HG03025 (cell line): ENCODE data around the gene PEAK3.

Source experiments
- ATAC-seq: cut with Tn5 transposase; IDR thresholded peaks from one replicate; pipeline ENCODE4 v1.9.1; 2021; ENCODE audit warnings: mild to moderate bottlenecking, moderate library complexity; ENCODE audit not compliant: unreplicated experiment, low FRiP score

PEAK3 gene

GRCh38 chr19:2282062-2282861 lies at the start of gene PEAK3:
Gene PEAK3, minus strand, starts transcription at chr19:2282175. Its CDS starts 1,244 bp downstream, at chr19:2280931.
- ATAC-seq = no peak

- no peak for ATAC-seq
These were observed 48.8 kb upstream of the PEAK3 start for GRCh38 chr19:2330632-2331284.

GRCh38 chr19:2330255-2330631 lies 48.3 kb upstream of the PEAK3 start:
- no peak for ATAC-seq

- no peak for ATAC-seq
These were observed 47.5 kb upstream of the PEAK3 start for GRCh38 chr19:2329501-2329916.

GRCh38 chr19:2329149-2329478 lies 47.1 kb upstream of the PEAK3 start:
- peak; percentile 3 for ATAC-seq

GRCh38 chr19:2328401-2329148 lies 46.6 kb upstream of the PEAK3 start, which contains the start of the genes LSM7 and SPPL2B:
Gene LSM7, minus strand, starts transcription at chr19:2328586. Its CDS starts 20 bp downstream, at chr19:2328566.
Gene SPPL2B, plus strand, starts transcription at chr19:2328684. Its CDS starts 26 bp downstream, at chr19:2328710.
- peak; percentile 51 for ATAC-seq

GRCh38 chr19:2327773-2328400 lies 45.9 kb upstream of the PEAK3 start:
- no peak for ATAC-seq

- no peak for ATAC-seq
These were observed 44.9 kb upstream of the PEAK3 start for GRCh38 chr19:2326699-2327360.

- no peak for ATAC-seq
These were observed 43.5 kb upstream of the PEAK3 start for GRCh38 chr19:2325281-2326046.

GRCh38 chr19:2324220-2324948 lies 42.4 kb upstream of the PEAK3 start:
- no peak for ATAC-seq

- ATAC-seq = no peak
These were observed 41.7 kb upstream of the PEAK3 start for GRCh38 chr19:2323707-2324106.

GRCh38 chr19:2321565-2322283 lies 39.7 kb upstream of the PEAK3 start:
- no peak for ATAC-seq

GRCh38 chr19:2320939-2321338 lies 39.0 kb upstream of the PEAK3 start:
- no peak for ATAC-seq

GRCh38 chr19:2320049-2320448 lies 38.1 kb upstream of the PEAK3 start:
- no peak for ATAC-seq

GRCh38 chr19:2319551-2319950 lies 37.6 kb upstream of the PEAK3 start:
- no peak for ATAC-seq

- ATAC-seq = no peak
These were observed 36.9 kb upstream of the PEAK3 start for GRCh38 chr19:2318923-2319322.

- ATAC-seq = no peak
These were observed 35.8 kb upstream of the PEAK3 start for GRCh38 chr19:2317756-2318155.

GRCh38 chr19:2317300-2317699 lies 35.3 kb upstream of the PEAK3 start:
- no peak for ATAC-seq
